Activated T-helper 1 cell treated with anti-CD3 and anti-CD28 coated beads, Interleukin-12 subunit alpha, Interleukin-12 subunit beta, Interleukin-2, Interleukin-4 antibody, amounts not matched to agents 30 ng/mL and 10 ng/mL and 1 ng/mL, durations not matched to agents 14 hours and 24 hours and 36 hours (primary cell): Measurements from ENCODE around the gene USP6NL. TPM values are rescaled to one million over a fixed set of nuclear protein-coding genes. Genes with fewer than 3 reads are reported as not detected.
"Not testable (repeated sequence)": the region's sequence is repeated elsewhere in the genome, so short reads cannot be mapped to it uniquely, and the experiment has no call there.

Experiments
- DNase-seq: peaks from one replicate; pipeline ENCODE4 v3.0.0; 2021; ENCODE audit warnings: low spot score
- H3K27ac Mint-ChIP-seq: one replicate; pipeline ENCODE4 v1.8.0; 2021; ENCODE audit warnings: mild to moderate bottlenecking, mixed read lengths
- H3K27me3 Mint-ChIP-seq: one replicate; pipeline ENCODE4 v1.8.0; 2022; ENCODE audit warnings: mild to moderate bottlenecking, moderate library complexity, mixed read lengths; ENCODE audit not compliant: insufficient read depth
- H3K36me3 Mint-ChIP-seq: one replicate; pipeline ENCODE4 v1.8.0; 2021; ENCODE audit warnings: low read depth, mixed read lengths
- H3K4me1 Mint-ChIP-seq: one replicate; pipeline ENCODE4 v1.8.0; 2021; ENCODE audit warnings: low read depth, mixed read lengths
- H3K4me3 Mint-ChIP-seq: one replicate; pipeline ENCODE4 v1.8.0; 2021; ENCODE audit warnings: mild to moderate bottlenecking, moderate library complexity, mixed read lengths
- H3K9me3 Mint-ChIP-seq: one replicate; pipeline ENCODE4 v1.8.0; 2021; ENCODE audit warnings: mixed read lengths
- intact Hi-C: fragments of 100-400 bp; cut with micrococcal nuclease; formaldehyde crosslinking; loops from one replicate; pipeline ENCODE4 v1.15.1; 2024
- total RNA-seq: library from RNA; stranded (reverse); gene quantifications from 2 replicates; pipeline ENCODE4 v1.2.3, GENCODE V29; 2022

The USP6NL gene
- total RNA-seq, 1 donor from 2014 or later: 0.78 TPM

DNA sequence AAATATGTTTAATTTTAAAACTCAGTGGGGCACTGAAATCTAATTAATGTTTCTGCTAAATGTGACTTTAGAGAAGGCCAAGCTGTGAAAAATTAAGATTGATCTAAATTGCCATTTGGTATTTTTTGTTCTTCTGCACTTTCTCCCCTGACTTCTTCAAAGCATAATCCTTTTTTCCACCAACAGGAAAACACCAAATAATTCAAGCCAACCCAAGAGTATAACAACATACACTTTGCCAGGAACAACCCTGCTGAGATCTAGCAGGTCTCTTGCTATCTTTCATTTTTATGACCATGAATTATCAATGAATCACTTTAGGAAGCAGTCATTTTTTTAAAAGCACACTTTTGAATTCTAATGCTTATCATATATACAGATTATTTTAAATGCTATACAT, 100.1 kb downstream of the USP6NL start:
- H3K27me3 Mint-ChIP-seq: peaks cover 25% of the 10 kb centered on the region
- no peak for DNase-seq
- H3K27ac Mint-ChIP-seq: no peak overlapping the region
- no peaks in the 10 kb centered on the region for H3K36me3 Mint-ChIP-seq
- H3K4me1 Mint-ChIP-seq: peaks cover 11% of the 10 kb centered on the region
- intact Hi-C loops: no loop called here
- H3K9me3 Mint-ChIP-seq: no peaks in the 10 kb centered on the region
- no peak overlapping the region for H3K4me3 Mint-ChIP-seq

DNA sequence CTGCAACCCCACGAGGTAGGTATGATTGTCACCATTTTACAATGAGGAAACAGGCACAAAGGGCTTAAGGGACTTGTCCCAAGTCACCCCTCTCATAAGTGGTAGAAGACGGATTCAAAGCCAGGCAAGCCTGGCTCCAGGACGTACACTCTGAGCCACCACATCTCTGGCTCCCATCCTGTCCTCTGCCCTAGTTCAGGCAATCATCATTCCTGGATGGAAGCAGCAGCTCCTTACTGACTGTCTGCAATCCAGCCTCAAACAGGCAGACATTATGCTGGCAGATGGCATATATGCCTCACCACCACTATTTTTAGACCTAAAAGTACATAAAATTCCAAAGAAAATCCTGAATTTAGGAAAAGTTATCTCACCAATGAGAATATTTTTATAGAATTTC, 100.7 kb downstream of the USP6NL start:
- Mint-ChIP-seq H3K4me1 (peaks cover 9% of the 10 kb centered on the region), H3K4me3 (no peak overlapping the region), H3K27ac (no peak overlapping the region), H3K27me3 (peaks cover 25% of the 10 kb centered on the region), H3K9me3 (no peaks in the 10 kb centered on the region), H3K36me3 (no peaks in the 10 kb centered on the region)
- intact Hi-C loops: no loop called here
- no peak for DNase-seq

DNA sequence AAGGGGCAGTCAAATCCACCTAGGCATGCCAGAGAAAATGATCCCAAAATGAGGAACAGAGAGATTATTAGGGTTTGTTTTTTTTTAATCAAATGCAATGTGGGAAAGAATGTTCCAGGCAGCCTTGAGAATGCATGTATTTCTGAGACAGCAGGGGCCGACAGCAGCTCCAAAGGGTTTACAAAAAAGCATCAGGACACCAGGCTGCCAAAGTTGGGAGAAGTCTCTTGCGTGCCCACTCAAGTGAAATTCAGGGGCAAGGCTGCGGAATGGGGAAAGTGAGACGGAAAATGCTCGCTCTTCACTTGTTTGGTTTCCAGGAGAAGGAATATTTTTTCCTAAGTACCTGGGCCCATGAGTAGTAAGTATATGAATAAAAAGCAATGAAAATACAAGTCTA, 101.2 kb downstream of the USP6NL start:
- no peaks in the 10 kb centered on the region for H3K36me3 Mint-ChIP-seq

DNA sequence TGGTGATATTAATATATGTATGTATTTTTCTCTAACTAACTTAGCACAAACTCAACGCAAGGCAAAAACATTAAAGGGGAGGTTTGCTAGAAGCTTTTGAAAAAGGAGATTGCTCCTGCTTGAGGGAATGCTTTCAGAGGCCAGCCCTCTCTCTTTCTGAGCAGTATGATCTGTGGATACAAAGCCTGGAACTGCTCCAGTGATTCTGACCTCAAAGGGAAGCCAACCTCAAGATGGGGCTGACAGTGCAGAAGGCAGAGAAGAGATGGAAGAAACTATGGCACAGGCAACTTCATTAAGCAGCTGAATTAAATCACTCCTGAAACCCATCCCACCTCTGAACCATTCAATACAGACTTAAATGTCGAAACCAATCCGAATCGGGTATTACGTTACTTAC, 102.4 kb downstream of the USP6NL start:
- intact Hi-C loops: no loop called here
- Mint-ChIP-seq H3K27me3 (peaks cover 15% of the 10 kb centered on the region), H3K36me3 (no peaks in the 10 kb centered on the region), H3K9me3 (no peaks in the 10 kb centered on the region), H3K27ac (no peak overlapping the region), H3K4me1 (peaks cover 6% of the 10 kb centered on the region), H3K4me3 (no peak overlapping the region)
- no peak for DNase-seq

More for the DNA sequence above, 101.2 kb downstream of the USP6NL start:
- intact Hi-C loops: no loop called here
- H3K27me3 Mint-ChIP-seq: peaks cover 21% of the 10 kb centered on the region
- peaks cover 7% of the 10 kb centered on the region for H3K4me1 Mint-ChIP-seq
- no peaks in the 10 kb centered on the region for H3K9me3 Mint-ChIP-seq
- H3K27ac Mint-ChIP-seq: no peak overlapping the region
- no peak overlapping the region for H3K4me3 Mint-ChIP-seq
- no peak for DNase-seq

DNA sequence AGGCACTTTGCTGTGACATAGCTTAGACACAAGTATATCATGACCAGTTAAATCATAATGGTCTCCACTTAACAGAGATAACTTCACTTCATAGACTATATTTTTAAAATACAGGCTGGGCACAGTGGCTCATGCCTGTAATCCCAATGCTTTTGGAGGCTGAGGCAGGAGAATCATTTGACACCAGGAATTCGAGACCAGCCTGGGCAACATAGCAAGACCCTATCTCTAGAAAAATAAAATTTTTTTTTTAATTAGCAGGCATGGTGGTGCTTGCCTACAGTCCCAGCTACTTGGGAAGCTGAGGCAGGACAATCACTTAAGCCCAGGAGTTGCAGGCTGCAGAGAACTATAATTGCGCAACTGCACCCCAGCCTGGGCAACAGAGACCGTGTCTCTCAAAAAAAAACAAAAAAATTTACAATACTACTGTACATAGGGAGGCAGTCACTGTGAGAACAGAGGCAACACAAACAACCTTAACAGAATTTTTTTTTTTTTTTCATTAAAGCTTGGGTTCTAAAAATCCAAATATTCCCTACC, 105.1 kb downstream of the USP6NL start:
- no peak overlapping the region for H3K4me3 Mint-ChIP-seq
- H3K9me3 Mint-ChIP-seq: no peaks in the 10 kb centered on the region
- no peak for DNase-seq
- no peak overlapping the region for H3K27ac Mint-ChIP-seq
- H3K27me3 Mint-ChIP-seq: peaks cover 7% of the 10 kb centered on the region
- peaks cover 6% of the 10 kb centered on the region for H3K4me1 Mint-ChIP-seq
- H3K36me3 Mint-ChIP-seq: no peaks in the 10 kb centered on the region
- intact Hi-C loops: no loop called here

DNA sequence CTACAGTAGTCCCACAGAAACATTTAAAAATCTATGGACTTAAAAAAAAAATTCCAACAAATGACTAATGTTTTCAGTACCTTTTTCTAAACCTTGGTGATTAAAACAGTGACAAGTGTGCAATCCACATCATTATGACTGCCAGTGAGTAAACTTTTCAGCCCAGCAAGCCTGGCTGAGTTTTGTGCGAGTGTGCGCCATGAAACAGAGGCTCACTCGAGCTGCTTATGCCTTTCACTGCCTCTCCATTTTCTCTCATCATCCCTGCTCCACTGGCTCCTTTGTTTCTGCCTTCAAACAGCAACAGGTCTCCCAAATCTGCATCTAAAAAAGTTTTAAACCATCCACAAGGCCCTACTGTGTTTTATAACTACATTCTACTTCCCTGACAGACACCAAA, 105.8 kb downstream of the USP6NL start:
- Mint-ChIP-seq H3K27me3 (peaks cover 6% of the 10 kb centered on the region), H3K9me3 (no peaks in the 10 kb centered on the region), H3K4me3 (no peak overlapping the region), H3K36me3 (no peaks in the 10 kb centered on the region), H3K4me1 (peaks cover 6% of the 10 kb centered on the region), H3K27ac (no peak overlapping the region)
- intact Hi-C loops: no loop called here
- no peak for DNase-seq

DNA sequence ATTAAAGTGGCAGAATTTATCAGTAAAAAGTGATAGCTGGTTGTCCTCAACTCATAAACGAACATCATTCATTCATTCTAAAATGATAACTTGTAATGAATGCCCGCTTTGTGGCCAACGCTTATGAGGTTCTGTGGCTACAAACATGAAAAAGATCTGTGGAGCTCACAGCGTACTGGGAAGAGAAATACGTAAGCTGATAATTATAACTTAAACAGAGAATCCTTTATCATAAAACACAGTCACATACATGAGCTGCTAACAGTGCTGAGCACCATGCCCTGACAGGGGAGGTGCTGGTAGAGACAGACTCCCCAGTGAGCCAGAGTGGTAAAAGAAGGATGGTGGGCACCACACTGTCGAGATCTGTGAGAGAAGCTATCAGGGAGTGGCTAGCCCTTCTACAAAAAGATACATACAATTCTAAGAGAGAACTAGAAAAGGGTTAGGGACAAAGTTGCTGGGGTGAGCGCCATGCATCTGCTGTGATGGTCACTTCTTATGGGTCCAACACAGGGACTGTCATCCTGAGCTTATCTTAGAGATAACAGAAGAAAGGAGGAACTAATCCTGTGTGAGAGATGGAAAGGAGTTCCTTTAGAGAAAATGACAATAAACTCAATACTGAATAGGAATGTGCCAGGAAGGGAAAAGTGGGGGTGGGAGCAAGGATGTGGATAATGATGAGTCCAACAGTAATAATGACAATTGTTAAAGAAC, 106.7 kb downstream of the USP6NL start:
- H3K4me1 Mint-ChIP-seq: peaks cover 9% of the 10 kb centered on the region
- H3K27me3 Mint-ChIP-seq: peaks cover 6% of the 10 kb centered on the region
- H3K9me3 Mint-ChIP-seq: no peaks in the 10 kb centered on the region
- no peaks in the 10 kb centered on the region for H3K36me3 Mint-ChIP-seq
- no peak overlapping the region for H3K27ac Mint-ChIP-seq
- DNase-seq: no peak
- H3K4me3 Mint-ChIP-seq: no peak overlapping the region
- intact Hi-C loops: no loop called here

DNA sequence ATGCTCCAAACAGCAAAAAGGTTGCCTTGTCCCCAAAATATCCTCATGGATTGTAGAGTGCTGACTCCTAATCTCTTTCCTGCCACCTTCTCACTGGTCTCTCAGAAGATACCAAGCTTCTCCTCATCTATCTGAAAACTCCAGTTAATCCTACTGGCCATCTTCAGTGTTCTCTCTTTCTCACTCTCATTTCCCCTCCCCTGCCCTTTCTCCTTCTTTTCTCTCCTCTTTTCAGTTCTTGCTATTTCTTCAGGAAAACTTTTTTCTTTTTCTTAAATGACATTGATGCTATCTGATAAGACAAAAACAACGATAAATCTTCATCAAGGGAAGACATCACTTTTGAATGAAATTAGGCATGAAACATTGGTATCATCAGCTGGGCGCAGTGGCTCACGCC, 109.8 kb downstream of the USP6NL start:
- Mint-ChIP-seq H3K27ac (no peak overlapping the region), H3K4me3 (no peak overlapping the region), H3K4me1 (peaks cover 15% of the 10 kb centered on the region), H3K27me3 (peaks cover 6% of the 10 kb centered on the region), H3K9me3 (no peaks in the 10 kb centered on the region), H3K36me3 (no peaks in the 10 kb centered on the region)
- no peak for DNase-seq
- intact Hi-C loops: no loop called here

DNA sequence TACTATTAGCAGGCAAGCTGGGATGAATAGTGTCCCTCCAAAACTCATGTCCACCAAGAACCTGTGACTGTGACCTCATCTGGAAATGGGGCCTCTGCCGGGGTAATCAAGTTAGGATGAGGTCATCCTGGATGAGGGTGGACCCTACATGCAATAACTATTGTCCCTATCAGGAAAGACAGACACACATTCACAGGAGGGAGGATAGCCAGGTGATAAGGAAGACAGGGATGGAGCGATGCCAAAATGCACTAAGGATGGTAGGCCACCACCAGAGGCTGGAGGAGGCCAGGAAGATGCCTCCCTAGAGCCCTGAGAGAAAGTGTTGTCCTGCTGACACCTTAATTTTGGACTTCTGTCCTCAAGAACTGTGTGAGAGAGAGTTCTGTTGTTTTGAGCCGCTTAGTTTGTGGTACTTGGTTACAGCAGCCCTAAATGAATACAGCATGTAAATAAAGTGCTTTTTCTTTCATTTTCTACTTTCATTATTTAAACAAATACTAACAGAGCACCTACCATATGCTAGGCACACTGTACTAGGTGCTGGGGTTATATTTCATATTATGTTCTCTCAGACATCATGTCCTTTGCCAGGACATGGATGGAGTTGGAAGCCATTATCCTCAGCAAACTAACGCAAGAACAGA, 111.9 kb downstream of the USP6NL start:
- intact Hi-C loops: no loop called here
- H3K27ac Mint-ChIP-seq: peak overlapping the region; percentile 38
- no peaks in the 10 kb centered on the region for H3K9me3 Mint-ChIP-seq
- no peaks in the 10 kb centered on the region for H3K36me3 Mint-ChIP-seq
- H3K4me1 Mint-ChIP-seq: peaks cover 9% of the 10 kb centered on the region
- H3K27me3 Mint-ChIP-seq: peaks cover 6% of the 10 kb centered on the region
- no peak overlapping the region for H3K4me3 Mint-ChIP-seq
- no peak for DNase-seq

DNA sequence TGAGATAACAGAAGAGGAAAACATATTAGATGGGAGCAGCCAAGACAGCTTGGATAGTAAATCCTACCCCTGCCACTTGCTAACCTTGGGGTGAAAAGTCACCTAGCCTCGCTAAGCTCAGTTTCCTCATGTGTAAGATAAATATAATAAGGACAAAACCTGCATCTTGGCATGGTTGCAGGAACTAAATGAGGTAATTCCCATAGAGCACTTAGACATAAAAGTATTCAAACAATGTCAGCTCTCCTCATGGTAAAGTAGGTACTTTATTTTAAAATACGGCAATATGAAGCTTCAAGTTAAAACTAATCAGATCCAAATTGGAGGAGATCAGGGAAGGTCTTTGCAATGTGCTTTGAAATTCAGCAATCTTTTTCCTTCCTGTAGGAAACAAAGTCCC, 113.1 kb downstream of the USP6NL start:
- Mint-ChIP-seq H3K27ac (no peak overlapping the region), H3K36me3 (no peaks in the 10 kb centered on the region), H3K4me1 (peaks cover 9% of the 10 kb centered on the region), H3K9me3 (no peaks in the 10 kb centered on the region), H3K27me3 (no peaks in the 10 kb centered on the region), H3K4me3 (no peak overlapping the region)
- no peak for DNase-seq
- intact Hi-C loops: no loop called here

DNA sequence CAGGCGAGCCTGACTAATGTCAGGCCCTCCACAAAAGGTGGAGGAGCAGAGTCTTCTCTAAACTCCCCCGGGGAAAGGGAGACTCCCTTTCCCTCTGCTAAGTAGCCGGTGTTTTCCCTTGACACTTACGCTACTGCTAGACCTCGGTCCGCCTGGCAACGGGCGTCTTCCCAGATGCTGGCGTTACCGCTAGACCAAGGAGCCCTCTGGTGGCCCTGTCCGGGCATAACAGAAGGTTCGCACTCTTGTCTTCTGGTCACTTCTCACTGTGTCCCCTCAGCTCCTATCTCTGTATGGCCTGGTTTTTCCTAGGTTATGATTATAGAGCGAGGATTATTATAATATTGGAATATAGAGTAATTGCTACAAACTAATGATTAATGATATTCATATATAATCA, 116.5 kb downstream of the USP6NL start:
- DNase-seq, H3K9me3 Mint-ChIP-seq, H3K27ac Mint-ChIP-seq, H3K36me3 Mint-ChIP-seq, H3K4me3 Mint-ChIP-seq, intact Hi-C loops, H3K27me3 Mint-ChIP-seq, H3K4me1 Mint-ChIP-seq: not testable (repeated sequence)

DNA sequence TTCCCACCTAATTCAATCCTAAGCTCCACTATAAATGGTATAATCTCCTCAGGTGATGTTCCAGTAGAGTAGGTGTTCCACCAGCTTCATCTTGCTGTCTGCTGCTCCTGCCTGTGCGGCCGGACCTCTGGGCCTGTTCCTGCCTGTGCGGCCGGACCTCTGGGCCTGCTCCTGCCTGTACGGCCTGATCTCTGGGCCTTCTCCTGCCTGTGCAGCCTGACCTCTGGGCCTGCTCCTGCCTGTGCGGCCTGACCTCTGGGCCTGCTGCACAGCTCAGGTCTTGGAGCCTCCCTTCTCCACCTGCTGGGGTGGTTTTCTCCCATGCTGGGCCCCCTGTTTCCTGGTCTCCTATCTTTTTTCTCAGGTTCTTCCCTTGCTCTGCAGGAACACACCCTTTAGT, 117.8 kb downstream of the USP6NL start:
- no peak for DNase-seq
- H3K9me3 Mint-ChIP-seq: no peaks in the 10 kb centered on the region
- H3K27me3 Mint-ChIP-seq: no peaks in the 10 kb centered on the region
- H3K27ac Mint-ChIP-seq: no peak overlapping the region
- intact Hi-C loops: no loop called here
- no peak overlapping the region for H3K4me3 Mint-ChIP-seq
- no peaks in the 10 kb centered on the region for H3K4me1 Mint-ChIP-seq
- no peaks in the 10 kb centered on the region for H3K36me3 Mint-ChIP-seq

DNA sequence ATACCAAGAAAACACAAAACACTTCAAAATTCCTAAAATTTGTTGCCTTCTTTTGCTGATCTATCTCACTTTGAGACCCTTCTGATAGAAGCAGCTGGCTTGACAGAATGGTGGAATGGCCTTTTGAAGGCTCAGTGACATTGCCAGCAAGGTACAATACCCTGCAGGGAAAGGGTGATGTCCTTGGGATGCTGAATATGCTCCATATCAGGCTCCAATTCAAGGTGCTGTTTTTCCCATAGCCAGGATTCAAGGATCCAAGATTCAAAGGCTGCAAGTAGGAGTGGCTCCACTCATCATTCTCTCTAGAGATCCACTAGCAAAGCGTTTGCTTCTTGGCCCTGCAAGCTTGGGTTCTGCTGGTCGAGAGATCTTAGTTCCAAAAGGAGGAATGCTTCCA, 120.4 kb downstream of the USP6NL start:
- H3K9me3 Mint-ChIP-seq: no peaks in the 10 kb centered on the region

More for the DNA sequence above, 120.4 kb downstream of the USP6NL start:
- no peaks in the 10 kb centered on the region for H3K36me3 Mint-ChIP-seq
- no peak for DNase-seq
- no peak overlapping the region for H3K27ac Mint-ChIP-seq
- intact Hi-C loops: no loop called here
- no peaks in the 10 kb centered on the region for H3K4me1 Mint-ChIP-seq
- no peak overlapping the region for H3K4me3 Mint-ChIP-seq
- H3K27me3 Mint-ChIP-seq: no peaks in the 10 kb centered on the region
